Caki2 (cell line): ENCODE measurements around the gene ARMC6. TPM values are rescaled to one million over a fixed set of nuclear protein-coding genes. Genes with fewer than 3 reads are reported as not detected.
"Not testable (repeated sequence)": the region's sequence is repeated elsewhere in the genome, so short reads cannot be mapped to it uniquely, and the experiment has no call there.

Source experiments
- DNase-seq: peaks from one replicate; pipeline ENCODE4 v3.0.0-alpha.2; 2015; ENCODE audit warnings: low read depth
- in situ Hi-C: cut with HindIII; loops from 2 replicates; pipeline ENCODE4 v1.10.0; 2016; ENCODE audit warnings: low sequenced_read_pairs, low pct_unique_long_range_greater_than_20kb, mixed read lengths
- total RNA-seq: library from RNA; depleted of rRNA; stranded (reverse); fragments of >200 nt; shearing (Covaris generic); gene quantifications from 2 replicates; pipeline ENCODE4 v1.2.3, GENCODE V29; 2014; ENCODE audit warnings: low replicate concordance

The ARMC6 gene
- total RNA-seq, 1 experiment from 2014 or later, result 99.9 TPM

DNA sequence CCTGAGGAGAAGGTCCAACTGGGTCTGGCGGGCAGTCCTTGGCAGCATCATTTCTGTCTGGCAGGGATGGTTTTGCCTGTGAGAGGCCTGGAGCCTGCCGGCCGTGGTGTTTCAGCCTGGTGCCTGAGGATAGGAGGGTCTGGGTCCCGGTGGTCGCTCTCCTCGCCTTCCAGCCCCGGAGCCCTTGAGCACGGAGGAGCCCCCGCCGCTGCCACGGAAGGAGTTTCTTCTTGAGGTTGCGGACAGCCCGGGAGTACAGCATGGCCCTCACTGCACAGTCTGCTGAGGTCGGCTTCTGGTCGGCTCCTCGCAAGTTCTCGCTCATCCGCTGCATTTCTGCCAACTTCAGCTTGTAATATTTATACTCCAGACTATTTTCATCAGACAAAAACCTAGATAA, 23.5 kb upstream of the ARMC6 start:
- in situ Hi-C loops, result no loop called here
- no peak for DNase-seq

DNA sequence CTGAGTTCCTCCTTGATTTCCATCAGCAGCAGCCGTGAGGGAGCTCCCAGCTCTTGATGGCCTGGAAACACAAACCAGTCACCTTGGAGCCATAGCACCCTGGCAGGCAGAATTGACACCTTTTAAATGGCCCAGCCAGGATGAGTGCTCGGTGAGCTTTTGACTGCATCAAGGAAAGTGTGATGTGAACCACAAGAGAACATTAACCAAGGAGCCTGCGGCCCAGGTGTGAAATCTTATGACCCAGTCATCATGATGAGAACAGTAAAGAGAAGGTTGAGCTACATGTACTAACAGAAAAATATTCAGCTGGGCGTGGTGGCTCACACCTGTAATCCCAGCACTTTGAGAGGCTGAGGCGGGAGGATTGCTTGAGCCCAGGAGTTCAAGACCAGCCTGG, 22.9 kb upstream of the ARMC6 start:
- in situ Hi-C loops, result no loop called here
- no peak for DNase-seq

DNA sequence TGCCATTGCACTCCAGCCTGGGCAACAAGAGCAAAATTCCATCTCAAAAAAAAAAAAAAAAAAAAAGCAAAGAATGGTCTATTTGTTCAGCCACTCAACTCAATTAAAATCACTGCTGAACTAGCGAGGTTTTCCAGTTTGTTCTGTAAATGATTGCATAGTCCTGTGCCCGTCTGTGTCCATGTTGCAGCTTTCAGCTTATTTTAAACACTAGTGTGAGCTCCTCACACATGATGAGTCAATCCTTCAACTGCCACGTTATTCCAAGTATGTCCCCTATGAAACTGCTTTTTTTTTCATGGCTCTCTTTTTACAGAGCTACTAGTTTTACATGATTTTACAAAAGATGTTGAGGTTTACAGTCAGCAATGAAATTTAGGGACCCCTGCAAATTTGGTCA, 12.3 kb upstream of the ARMC6 start:
- in situ Hi-C loops, result no loop called here
- peak; percentile 24 for DNase-seq

DNA sequence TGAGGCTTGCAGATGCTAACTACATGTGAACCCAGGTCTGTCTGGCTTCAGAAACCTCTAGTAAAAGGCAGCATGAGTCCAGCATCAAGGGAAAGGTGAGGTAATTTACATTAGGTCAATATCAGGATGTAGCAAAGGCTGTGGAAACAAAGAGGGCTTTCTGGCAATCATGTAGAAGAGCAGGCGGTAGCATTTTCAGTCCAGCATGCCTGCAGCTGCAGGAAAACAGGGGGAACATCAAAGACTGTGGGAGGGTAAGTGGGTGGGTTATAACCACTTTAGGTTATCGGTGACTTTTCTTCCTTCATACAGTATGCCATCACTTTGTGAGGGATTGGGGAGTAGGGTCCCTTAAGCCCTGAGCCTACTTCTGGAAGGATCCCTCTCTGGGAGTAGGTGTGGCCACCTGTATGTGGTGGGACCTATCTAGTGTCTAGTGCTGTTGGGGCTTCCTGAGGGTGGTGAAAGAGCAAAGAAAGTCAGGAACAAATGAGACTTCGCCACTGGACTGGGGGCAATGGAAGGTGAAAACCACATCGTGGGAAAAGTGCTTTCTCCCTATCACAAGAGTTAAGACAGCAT, 10.9 kb upstream of the ARMC6 start:
- no peak for DNase-seq
- in situ Hi-C loops, result no loop called here

DNA sequence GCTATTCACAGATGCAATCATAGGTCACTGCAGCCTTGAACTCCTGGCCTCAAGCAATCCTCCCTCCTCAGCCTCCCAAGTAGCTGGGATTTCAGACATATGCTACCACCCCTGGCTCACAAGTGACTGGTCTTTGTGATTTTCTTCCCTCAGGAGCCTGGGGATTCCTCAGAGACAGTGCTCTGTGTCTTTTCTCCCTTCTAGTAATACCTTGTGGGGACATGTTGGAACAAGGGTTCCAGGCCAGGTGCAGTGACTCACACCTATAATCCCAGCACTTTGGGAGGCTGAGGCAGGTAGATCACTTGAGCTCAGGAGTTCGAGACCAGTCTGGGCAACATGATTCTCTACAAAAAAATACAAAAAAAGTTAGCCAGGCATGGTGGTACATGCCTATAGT, 10.0 kb upstream of the ARMC6 start:
- in situ Hi-C loops, DNase-seq: not testable (repeated sequence)

DNA sequence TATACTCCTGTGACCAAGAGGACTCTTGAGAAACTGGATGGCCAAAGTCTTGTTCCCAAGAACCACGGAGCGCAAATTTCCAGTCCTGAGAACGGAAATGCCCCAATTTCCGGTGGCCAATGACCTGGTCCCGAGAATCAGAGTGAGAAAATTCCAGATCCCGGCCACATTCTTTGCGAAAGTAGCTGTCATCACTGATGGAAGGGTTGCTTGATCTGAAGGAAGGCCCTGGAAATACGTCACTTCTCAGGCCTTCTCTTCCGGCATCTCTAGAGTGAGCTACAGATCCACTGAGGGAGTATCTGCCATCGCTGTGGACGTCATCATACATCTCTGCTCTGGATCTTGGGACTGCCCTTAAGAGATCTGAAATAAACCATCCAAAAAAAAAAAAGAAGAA, 7.5 kb upstream of the ARMC6 start:
- no peak for DNase-seq
- in situ Hi-C loops, result no loop called here

DNA sequence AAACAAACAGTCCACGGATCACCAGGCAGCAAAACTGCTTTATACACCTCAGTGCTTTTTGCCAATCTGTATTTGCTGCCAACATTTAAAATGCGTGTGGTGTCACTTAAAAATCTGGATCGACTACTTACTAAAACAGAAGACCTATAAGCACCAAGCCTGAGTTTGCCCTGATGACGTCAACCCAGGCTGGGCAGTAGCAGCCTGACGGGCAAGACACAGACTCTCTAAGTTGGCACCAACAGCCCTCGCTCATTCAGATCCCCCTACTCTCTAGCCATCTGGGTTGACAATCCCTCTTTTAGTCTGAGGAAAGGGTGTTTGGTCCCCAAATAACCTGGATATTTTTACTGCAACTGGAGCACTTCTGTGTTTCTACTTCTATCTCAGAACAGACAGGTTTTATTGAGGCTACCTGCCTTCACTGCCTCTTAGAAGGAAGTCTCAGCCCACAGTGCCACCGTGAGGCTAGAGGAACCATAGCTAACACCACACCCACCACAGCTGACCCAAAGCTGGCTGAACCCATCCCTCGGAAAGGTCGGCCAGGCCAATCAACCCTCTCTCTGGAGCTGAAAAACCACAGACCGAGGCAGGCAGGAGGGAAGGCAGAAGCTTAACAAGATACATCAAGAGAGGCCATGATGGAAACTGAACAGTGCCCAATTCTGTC, 7.0 kb upstream of the ARMC6 start:
- in situ Hi-C loops, result no loop called here
- DNase-seq, result no peak

DNA sequence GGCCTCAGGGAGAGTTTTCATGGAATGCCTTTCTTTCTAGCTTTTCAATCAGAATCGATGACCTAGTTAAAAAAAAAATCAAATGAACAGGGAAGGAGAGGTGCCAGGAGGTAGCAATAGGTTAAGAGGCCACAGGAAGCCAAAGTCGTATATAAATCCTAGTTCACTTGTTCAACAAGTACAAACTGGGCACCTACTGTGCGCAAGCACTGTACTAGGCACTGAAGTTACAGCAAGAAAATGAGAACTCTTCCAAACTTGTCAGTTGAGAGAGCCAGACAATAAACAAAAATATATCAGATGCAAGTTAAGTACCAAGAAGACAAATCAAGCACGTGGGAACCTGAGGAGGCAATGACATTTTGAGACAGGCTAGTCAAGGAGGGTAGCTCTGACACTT, 6.2 kb upstream of the ARMC6 start:
- in situ Hi-C loops, result no loop called here
- DNase-seq, result no peak

DNA sequence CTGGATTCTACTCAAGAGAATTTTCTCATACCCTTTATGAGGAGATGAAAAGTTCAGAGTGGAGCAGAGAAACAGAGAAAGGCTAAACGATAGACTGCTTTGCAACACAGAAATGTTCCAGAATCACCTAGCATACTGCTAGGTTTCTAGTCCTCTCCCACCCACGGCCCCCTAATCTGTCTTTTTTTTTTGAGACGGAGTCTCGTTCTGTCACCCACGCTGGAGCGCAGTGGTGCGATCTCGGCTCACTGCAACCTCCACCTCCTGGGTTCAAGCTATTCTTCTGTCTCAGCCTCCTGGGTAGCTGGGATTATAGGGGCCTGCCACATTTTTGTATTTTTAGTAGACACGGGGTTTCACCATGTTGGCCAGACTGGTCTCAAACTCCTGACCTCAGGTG, 4.9 kb upstream of the ARMC6 start:
- in situ Hi-C loops, result no loop called here
- DNase-seq, result no peak

DNA sequence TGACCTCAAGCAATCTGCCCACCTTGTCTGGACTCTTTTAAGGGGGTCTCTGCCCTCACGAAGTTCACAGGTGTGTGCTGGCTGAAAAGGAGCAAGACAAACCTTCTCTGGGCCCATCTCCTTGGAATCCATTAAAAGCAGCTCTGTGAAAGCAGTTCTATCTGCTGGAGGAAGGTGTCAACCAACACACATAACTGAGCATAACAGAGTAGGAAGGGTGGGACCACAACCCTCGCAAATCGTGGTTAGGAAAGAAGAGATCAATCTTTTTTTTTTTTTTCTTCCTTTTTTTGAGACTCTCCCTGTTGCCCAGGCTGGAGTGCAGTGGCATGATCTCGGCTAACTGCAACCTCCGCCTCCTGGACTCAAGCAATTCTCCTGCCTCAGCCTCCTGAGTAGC, 1.5 kb upstream of the ARMC6 start:
- in situ Hi-C loops, result no loop called here
- no peak for DNase-seq

DNA sequence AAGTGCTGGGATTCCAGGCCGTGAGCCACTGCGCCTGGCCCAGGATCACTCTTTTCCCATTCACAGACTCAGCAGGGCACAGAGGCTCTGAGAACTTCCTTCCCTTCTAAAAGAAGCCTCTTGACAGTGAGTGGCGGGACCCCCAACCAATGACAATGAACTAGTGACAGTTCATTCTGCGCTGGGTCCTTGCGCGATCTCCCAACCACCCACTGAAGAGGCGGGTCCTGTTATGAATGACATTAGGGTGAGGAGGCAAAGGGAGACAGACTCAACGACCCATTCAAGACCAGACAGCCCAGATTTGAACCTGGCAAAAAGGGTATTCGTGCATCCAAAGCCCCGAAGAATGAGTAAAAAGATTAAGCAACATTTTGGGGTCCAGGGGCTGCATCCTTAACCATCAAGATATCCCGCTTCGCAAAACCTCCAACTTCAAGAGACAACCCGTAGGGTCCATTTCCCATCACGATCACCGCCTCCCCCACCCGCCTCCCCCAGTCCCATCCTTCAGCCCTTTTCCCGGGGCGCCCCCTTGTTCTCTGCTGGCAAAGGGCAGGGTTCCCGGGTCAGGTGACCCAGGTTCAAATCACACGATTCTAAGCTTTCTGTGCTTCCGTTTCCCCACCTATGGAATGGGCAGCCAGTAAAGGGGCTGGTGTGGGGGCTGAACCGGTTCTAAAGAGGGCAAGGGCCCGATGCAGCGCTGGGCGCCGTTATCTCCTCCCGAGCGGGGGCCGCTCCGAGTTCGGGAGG, 805 bp upstream of the ARMC6 start:
- peak; percentile 94 for DNase-seq
- in situ Hi-C loops, result no loop called here

DNA sequence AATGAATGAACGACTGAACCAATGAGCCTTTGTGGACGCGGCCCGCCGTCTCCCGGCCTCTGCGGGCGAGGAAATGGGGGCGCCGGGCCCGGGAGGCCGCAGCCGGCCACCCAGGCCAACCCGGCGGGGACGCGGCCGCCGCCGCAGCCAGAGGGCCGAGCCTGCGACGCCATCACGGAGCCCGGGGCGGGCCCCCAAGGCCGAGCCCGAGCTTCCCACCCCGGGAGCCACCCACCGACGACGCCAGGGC, 302 bp upstream of the ARMC6 start:
- no peak for DNase-seq
- in situ Hi-C loops, result no loop called here

DNA sequence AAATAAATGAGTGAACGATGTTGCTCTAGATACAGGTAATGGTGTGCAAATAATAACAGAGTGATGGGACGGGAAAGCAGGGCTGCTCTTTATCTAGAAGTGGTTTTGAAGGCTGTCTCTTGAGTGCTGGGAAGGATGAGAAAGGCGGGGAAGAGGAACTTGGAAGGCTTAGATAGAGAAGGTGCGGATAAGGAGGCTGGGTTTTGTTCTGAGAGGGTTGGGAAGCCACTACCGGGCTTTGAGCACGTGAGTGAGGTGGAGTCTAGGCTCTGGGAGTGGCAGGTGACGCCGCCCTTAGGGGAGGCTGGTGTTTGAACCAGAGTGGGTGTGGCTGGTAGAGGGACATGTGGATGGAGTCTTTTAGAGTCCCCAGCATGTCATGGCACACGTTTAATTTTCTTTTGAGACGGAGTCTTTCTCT, 811 bp downstream of the ARMC6 start:
- DNase-seq, result peak; percentile 79
- in situ Hi-C loops, result no loop called here

DNA sequence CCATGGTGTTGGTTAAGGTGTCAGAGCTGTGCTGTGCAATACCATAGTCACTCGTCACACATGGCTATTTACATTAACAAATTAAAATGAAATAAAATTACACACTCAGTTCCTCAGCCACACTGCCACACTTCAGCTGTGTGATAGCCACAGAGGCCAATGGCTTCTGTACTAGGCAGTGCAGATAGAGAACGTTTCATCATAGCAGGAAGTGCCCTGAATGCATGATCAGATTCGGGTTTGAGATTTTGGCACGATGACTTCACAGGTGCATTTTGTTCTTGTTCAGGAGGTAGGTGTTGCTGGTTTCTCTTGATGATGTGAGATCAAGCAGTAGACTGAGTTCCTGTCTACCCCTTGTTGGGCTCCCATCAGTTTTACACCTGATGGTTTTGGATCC, 6.5 kb downstream of the ARMC6 start:
- in situ Hi-C loops, result no loop called here
- DNase-seq, result no peak

DNA sequence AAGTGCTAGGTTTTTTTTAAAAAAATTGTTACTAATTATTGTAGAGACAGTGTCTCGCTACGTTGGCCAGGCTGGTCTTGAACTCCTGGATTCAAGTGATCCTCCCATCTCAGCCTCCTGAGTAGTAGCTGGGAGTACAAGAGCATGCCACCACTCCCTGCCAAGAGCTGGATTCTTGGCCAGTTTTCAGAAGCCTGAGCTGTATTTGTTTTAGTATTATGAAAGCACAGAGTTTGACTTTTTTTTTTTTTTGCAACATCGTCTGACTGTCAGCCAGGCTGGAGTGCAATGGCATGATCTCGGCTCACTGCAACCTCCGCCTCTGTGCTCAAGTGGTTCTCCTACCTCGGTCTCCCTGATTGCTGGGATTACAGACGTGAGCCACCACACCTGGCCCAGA, 7.0 kb downstream of the ARMC6 start:
- in situ Hi-C loops, result no loop called here
- no peak for DNase-seq

DNA sequence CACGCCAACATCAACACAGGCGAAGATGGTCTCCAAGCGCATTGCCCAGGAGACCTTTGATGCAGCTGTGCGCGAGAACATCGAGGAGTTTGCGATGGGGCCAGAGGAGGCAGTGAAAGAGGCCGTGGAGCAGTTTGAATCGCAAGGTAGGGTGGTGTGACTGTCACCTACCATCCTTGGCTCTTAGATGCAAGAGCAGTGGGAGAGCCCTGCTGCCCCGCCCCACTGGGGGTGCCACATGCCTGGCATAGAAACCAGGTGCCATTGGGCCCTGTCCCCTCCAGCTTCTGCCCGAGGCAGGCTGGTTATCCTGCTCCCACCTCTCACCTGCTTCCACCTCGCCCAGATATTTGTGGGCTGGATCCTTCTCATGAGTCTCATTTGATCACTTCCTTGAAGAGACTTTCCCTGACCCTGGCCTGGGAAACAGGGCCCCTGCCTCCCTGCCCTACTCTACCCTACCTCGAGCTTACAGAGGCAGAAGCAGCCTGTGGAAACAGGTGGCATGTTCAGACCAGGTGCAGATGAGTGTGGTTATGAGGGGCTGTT, 9.4 kb downstream of the ARMC6 start:
- in situ Hi-C loops, result no loop called here
- no peak for DNase-seq

DNA sequence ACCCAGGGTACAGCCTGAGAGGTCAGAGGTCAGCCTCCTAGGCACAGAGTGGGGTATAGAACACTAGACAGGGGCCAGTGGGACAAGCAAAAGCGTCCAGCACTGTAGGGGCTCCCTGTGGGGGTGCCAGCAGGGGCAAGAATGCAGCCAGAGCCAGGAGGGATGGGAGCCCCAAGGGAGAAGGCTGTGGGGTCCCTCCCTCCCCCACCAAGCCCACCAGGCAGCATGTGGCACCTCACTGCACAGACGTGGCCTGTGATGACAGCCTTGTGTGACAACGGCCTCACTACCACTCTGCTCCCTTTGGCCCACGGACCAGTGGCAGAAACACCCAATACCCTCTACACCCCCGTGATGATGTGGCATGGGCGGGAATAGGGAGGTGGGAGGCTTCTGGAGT, 10.1 kb downstream of the ARMC6 start:
- in situ Hi-C loops, result no loop called here
- no peak for DNase-seq

DNA sequence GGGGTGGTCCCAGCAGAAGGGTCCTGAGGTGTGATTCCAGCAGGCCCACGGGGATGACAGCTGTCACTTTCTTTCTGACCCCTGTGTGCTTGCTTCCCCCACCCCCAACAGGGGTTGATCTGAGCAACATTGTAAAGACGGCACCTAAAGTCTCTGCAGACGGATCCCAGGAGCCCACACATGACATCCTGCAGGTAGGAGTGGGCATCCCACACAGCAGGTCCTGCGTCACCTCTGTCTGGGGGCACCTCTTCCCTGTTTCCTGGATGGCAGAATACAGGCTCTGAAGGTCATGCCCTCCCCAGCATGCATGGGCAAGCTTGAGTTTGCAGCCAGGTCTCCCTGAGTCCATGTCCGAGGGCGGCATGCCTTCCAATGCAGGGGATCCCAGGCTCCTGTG, 10.5 kb downstream of the ARMC6 start:
- DNase-seq, result no peak
- in situ Hi-C loops, result no loop called here

DNA sequence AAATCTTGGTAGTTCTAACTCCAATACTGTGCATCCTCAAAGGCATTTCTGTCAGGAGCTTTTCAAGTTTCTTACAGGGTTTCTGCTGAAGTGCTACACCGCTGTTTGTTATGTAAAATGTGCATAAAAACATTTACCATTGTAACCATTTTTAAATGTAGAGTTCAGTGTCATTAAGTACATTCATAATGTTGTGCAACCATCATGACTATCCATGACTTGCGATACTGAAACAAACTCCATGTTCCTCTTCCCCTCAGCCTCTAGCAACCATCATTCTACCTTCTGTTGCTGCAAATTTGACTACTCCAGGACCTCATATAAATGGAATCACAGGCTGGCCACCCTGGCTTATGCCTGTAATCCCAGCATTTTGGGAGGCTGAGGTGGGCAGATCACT, 16.0 kb downstream of the ARMC6 start:
- no peak for DNase-seq
- in situ Hi-C loops, result no loop called here

DNA sequence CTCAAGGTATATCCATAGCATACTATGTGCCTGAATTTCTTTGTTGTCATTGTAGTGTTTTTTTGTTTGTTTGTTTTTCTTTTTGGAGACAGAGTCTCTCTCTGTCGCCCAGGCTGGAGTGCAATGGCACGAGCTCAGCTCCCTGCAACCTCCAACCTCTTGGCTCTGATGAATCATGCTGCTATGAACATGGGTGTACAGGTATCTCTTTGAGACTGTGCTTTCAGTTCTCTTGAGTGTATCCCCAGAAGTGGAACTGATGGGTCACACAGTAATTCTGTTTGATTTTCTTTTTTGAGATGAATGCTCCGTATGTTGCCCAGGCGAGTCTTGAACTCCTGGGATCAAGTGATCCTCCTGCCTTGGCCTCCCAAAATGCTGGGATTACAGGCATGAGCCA, 16.7 kb downstream of the ARMC6 start:
- DNase-seq, result no peak
- in situ Hi-C loops, result no loop called here
